ENCODE data around the gene ETF1. TPM values are rescaled to one million over a fixed set of nuclear protein-coding genes. Genes with fewer than 3 reads are reported as not detected.

The ETF1 gene
- total RNA-seq, 1 experiment from 2014 or later: 179 TPM

DNA sequence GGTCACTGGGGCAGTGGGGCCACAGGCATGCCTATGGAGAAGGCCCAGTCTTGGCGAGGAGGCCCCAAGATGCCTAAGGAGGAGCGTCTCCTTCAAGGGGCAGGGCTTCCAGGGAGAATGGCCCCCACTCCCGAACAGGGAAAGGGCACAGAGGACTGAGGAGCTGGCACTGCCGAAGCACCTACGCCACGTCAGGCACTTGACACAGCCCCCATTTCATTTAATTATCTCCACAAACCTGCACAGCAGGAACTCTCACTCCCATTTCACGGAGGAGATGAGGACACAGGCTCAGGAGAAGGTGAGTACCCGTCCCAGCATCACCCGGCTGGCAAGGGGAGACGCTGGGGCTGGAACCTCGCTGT lies 51.8 kb downstream of the ETF1 start:
- Histone ChIP-seq H3K4me1 (peaks cover 44% of the 10 kb centered on the region), H3K9me3 (no peaks in the 10 kb centered on the region), H3K36me3 (ENCODE audit: control insufficient read depth, insufficient read depth, low read length) (no peaks in the 10 kb centered on the region), H3K27me3 (replicated peaks; ENCODE audit: control insufficient read depth, insufficient read depth, low read length) (no peaks in the 10 kb centered on the region), H3K4me3 (ENCODE audit: low read depth, low read length) (peak overlapping the region; percentile 54)
- Mint-ChIP-seq H3K27ac (ENCODE audit: unreplicated experiment) (no peak overlapping the region), H3K9me3 (ENCODE audit: unreplicated experiment) (no peaks in the 10 kb centered on the region), H3K27me3 (ENCODE audit: insufficient read depth, unreplicated experiment) (peaks cover 3% of the 10 kb centered on the region), H3K4me1 (ENCODE audit: low read depth, unreplicated experiment) (peaks cover 16% of the 10 kb centered on the region), H3K4me3 (ENCODE audit: unreplicated experiment) (peak overlapping the region; percentile 39), H3K36me3 (ENCODE audit: insufficient read depth, unreplicated experiment) (peaks cover 18% of the 10 kb centered on the region)
- ChIA-PET CTCF (no interaction called here), POLR2A (no interaction called here)
- DNase-seq: no peak
- TF ChIP-seq, protein P1, sequence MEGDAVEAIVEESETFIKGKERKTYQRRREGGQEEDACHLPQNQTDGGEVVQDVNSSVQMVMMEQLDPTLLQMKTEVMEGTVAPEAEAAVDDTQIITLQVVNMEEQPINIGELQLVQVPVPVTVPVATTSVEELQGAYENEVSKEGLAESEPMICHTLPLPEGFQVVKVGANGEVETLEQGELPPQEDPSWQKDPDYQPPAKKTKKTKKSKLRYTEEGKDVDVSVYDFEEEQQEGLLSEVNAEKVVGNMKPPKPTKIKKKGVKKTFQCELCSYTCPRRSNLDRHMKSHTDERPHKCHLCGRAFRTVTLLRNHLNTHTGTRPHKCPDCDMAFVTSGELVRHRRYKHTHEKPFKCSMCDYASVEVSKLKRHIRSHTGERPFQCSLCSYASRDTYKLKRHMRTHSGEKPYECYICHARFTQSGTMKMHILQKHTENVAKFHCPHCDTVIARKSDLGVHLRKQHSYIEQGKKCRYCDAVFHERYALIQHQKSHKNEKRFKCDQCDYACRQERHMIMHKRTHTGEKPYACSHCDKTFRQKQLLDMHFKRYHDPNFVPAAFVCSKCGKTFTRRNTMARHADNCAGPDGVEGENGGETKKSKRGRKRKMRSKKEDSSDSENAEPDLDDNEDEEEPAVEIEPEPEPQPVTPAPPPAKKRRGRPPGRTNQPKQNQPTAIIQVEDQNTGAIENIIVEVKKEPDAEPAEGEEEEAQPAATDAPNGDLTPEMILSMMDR (IDR thresholded peaks at IDR 0.05; ENCODE audit: insufficient read depth in 1 of 2, low read depth in 1 of 2, low read length in 1 of 2, severe bottlenecking in 1 of 2, unreplicated experiment in 1 of 2): no peak
- TSS peak; percentile 62 for BruUV-seq (replicated peaks)
- intact Hi-C loops (cut with micrococcal nuclease; ENCODE audit: unreplicated experiment): no loop called here

- Mint-ChIP-seq H3K4me3 (ENCODE audit: unreplicated experiment) (peak overlapping the region; percentile 39), H3K36me3 (ENCODE audit: insufficient read depth, unreplicated experiment) (peaks cover 18% of the 10 kb centered on the region), H3K27me3 (ENCODE audit: insufficient read depth, unreplicated experiment) (peaks cover 3% of the 10 kb centered on the region), H3K9me3 (ENCODE audit: unreplicated experiment) (no peaks in the 10 kb centered on the region), H3K27ac (ENCODE audit: unreplicated experiment) (no peak overlapping the region), H3K4me1 (ENCODE audit: low read depth, unreplicated experiment) (peaks cover 16% of the 10 kb centered on the region)
- Histone ChIP-seq H3K36me3 (ENCODE audit: control insufficient read depth, insufficient read depth, low read length) (no peaks in the 10 kb centered on the region), H3K4me1 (peaks cover 44% of the 10 kb centered on the region), H3K9me3 (no peaks in the 10 kb centered on the region), H3K27me3 (replicated peaks; ENCODE audit: control insufficient read depth, insufficient read depth, low read length) (no peaks in the 10 kb centered on the region), H3K4me3 (ENCODE audit: low read depth, low read length) (no peak overlapping the region)
- ChIA-PET CTCF (no interaction called here), POLR2A (no interaction called here)
- intact Hi-C loops (cut with micrococcal nuclease; ENCODE audit: unreplicated experiment): no loop called here
- DNase-seq: no peak
- TF ChIP-seq, protein P1 (IDR thresholded peaks at IDR 0.05; ENCODE audit: insufficient read depth in 1 of 2, low read depth in 1 of 2, low read length in 1 of 2, severe bottlenecking in 1 of 2, unreplicated experiment in 1 of 2): no peak
- no TSS peak for BruUV-seq (replicated peaks)
These were observed 52.3 kb downstream of the ETF1 start for GRCh38 chr5:138490648-138491283.

- H3K36me3 ChIP-seq (ENCODE audit: control insufficient read depth, insufficient read depth, low read length): no peaks in the 10 kb centered on the region
- Mint-ChIP-seq H3K4me1 (ENCODE audit: low read depth, unreplicated experiment) (peaks cover 16% of the 10 kb centered on the region), H3K36me3 (ENCODE audit: insufficient read depth, unreplicated experiment) (peaks cover 12% of the 10 kb centered on the region), H3K27me3 (ENCODE audit: insufficient read depth, unreplicated experiment) (peaks cover 3% of the 10 kb centered on the region), H3K27ac (ENCODE audit: unreplicated experiment) (no peak overlapping the region), H3K4me3 (ENCODE audit: unreplicated experiment) (peak overlapping the region; percentile 24), H3K9me3 (ENCODE audit: unreplicated experiment) (no peaks in the 10 kb centered on the region)
- peaks cover 44% of the 10 kb centered on the region for H3K4me1 ChIP-seq
- no TSS peak for BruUV-seq (replicated peaks)
- no peak for DNase-seq
- TF ChIP-seq, protein P1 (IDR thresholded peaks at IDR 0.05; ENCODE audit: insufficient read depth in 1 of 2, low read depth in 1 of 2, low read length in 1 of 2, severe bottlenecking in 1 of 2, unreplicated experiment in 1 of 2): no peak
- H3K4me3 ChIP-seq (ENCODE audit: low read depth, low read length): no peak overlapping the region
- ChIA-PET CTCF (interaction anchor here (0.5 kb wide), 1 partner anchor 225 kb away, joined by 3 read pairs; no protein-coding TSS in a partner anchor), POLR2A (no interaction called here)
- intact Hi-C loops (cut with micrococcal nuclease; ENCODE audit: unreplicated experiment): no loop called here
- no peaks in the 10 kb centered on the region for H3K27me3 ChIP-seq (replicated peaks; ENCODE audit: control insufficient read depth, insufficient read depth, low read length)
- H3K9me3 ChIP-seq: no peaks in the 10 kb centered on the region
These were observed 53.4 kb downstream of the ETF1 start for GRCh38 chr5:138489683-138490061.

Data from Caco-2 (cell line).